Adipocyte (in vitro differentiated cells): ENCODE results near the gene DPM3.
"Not testable (repeated sequence)": the region's sequence is repeated elsewhere in the genome, so short reads cannot be mapped to it uniquely, and the experiment has no call there.

Experiments used
- DNase-seq: peaks from one replicate; pipeline ENCODE4 v3.0.0-alpha.2; 2015; ENCODE audit warnings: low read depth
- H3K27me3 ChIP-seq: replicated peaks from 2 replicates; pipeline ENCODE4 v1.7.0; 2013; ENCODE audit warnings: mild to moderate bottlenecking, low read length, moderate library complexity; ENCODE audit not compliant: control insufficient read depth, insufficient read depth
- H3K36me3 ChIP-seq: 2 replicates; pipeline ENCODE4 v1.7.0; 2013; ENCODE audit warnings: low read length, mild to moderate bottlenecking, moderate library complexity; ENCODE audit not compliant: control insufficient read depth, insufficient read depth, severe bottlenecking
- H3K4me1 ChIP-seq: 2 replicates; pipeline ENCODE4 v1.7.0; 2013; ENCODE audit warnings: mild to moderate bottlenecking, low read length, moderate library complexity; ENCODE audit not compliant: control insufficient read depth, insufficient read depth
- H3K4me3 ChIP-seq: 2 replicates; pipeline ENCODE4 v1.7.0; 2013; ENCODE audit warnings: mild to moderate bottlenecking, low read length, moderate library complexity
- H3K9ac ChIP-seq: 2 replicates; pipeline ENCODE4 v1.7.0; 2013; ENCODE audit warnings: mild to moderate bottlenecking, low read length, moderate library complexity
- H3K9me3 ChIP-seq: 2 replicates; pipeline ENCODE4 v1.7.0; 2013; ENCODE audit warnings: mild to moderate bottlenecking, low read length, moderate library complexity; ENCODE audit not compliant: control insufficient read depth

The DPM3 gene

DNA sequence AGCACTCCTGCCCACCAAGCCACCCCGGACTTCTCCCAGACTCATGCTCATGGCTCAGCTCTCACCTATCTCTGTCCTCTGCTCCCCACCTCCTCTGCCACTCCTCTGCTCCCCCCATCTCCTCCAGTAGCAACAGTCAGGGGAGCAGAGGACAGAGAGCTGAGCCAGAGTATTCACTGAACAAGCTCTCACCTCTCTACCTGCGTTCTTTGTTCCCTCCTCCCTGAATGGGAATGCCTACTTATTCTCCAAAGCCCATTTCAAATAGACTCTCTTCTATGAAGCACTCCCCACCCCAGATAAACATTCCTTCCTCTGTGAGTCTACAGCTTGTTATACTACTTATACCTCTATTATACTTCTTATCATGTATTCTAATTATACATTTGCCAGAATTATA is 19.1 kb downstream of the DPM3 start:
- no peak overlapping the region for H3K9ac ChIP-seq
- H3K9me3 ChIP-seq: no peaks in the 10 kb centered on the region
- DNase-seq: no peak
- peaks cover 63% of the 10 kb centered on the region for H3K27me3 ChIP-seq
- peaks cover 5% of the 10 kb centered on the region for H3K4me1 ChIP-seq
- no peak overlapping the region for H3K4me3 ChIP-seq
- H3K36me3 ChIP-seq: no peaks in the 10 kb centered on the region

DNA sequence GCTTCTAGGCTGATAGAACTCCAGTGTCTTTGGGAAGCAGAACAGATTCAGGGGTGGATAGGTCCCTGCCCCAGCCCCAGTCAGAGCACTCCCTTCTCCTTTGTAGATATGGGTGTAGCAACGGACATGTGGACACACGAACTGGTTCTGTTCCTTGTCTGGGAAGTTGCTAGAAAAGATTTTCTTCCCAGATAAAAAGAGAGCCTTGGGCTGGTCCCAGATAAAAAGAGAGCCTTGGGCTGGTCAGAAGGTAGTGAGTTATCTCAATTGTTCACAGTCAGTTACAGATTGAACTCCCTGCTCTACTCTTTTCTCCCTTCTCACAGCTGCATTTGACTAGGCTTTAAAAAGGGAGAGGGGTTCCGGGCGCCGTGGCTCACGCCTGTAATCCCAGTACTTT is 20.1 kb downstream of the DPM3 start:
- Histone ChIP-seq H3K4me1 (no peaks in the 10 kb centered on the region), H3K27me3 (peaks cover 58% of the 10 kb centered on the region), H3K9me3 (no peaks in the 10 kb centered on the region), H3K9ac (no peak overlapping the region), H3K4me3 (no peak overlapping the region), H3K36me3 (no peaks in the 10 kb centered on the region)
- DNase-seq: no peak

DNA sequence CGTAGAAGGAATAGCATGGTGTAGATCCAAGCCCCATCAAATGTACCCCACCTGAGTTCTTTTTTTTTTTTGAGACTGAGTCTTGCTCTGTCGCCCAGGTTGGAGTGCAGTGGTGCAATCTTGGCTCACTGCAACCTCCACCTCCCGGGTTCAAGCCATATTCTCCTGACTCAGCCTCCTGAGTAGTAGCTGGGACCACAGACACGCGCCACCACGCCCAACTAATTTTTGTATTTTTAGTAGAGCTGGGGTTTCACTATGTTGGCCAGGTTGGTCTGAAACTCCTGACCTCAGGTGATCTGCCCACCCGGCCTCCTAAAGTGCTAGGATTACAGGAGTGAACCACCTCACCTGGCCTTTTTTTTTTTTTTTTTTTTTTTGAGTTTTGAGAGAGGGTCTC is 22.2 kb downstream of the DPM3 start:
- not testable (repeated sequence) for H3K4me3 ChIP-seq, DNase-seq, H3K9me3 ChIP-seq, H3K9ac ChIP-seq, H3K36me3 ChIP-seq, H3K4me1 ChIP-seq
- H3K27me3 ChIP-seq: peaks cover 48% of the 10 kb centered on the region

DNA sequence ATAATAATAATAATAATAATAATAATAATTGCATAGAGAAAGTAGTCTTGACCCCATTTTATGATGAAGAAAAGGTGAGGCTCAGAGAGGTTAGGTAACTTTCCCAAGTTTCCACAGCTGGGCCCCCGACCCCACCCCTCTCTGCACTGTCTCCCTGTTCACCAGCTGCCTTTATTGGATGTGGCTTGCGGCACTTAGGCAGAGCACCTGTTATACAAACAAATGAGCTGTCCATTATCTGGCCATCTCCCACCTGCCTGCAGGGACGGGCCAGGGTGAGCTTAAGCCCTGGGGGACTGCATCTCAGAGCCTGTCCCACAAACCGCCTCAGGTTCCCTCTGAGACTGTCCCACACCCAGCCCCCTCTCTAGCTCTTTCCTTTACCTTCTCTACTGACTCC is 22.7 kb downstream of the DPM3 start:
- Histone ChIP-seq H3K4me1 (no peaks in the 10 kb centered on the region), H3K27me3 (peaks cover 48% of the 10 kb centered on the region), H3K9ac (no peak overlapping the region), H3K4me3 (no peak overlapping the region), H3K36me3 (no peaks in the 10 kb centered on the region), H3K9me3 (no peaks in the 10 kb centered on the region)
- no peak for DNase-seq

DNA sequence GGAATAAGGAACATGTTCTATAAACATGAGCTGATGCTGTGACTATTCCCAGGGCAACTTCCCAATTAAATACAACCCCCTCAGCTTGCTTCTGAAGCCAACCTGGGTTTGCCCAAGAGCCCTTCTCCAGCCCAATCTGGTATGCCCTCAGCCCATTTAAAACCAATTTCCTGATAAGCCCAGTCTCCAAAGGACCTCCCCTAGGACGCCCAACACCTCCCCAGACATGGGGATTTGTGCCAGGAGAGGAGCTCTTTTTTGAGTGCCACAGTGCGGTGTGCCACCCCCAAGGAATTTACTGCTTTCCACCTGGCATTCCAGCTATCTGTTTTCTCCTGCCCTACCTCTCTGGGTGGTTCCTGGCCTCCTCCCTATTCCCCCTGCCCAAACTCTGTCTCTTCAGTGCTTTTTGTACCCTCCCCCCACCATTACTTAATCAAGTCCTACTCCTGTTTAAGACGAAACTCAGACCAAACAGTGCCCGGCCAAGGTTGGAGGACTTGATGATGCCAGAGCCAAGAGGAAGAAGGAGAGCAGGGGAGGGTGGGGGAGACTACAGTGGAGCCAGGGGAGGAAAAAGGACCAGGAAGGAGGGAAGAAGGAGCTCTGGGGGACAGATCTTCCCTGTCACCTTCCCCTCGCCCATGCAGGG is 24.1 kb downstream of the DPM3 start:
- no peaks in the 10 kb centered on the region for H3K9me3 ChIP-seq
- no peak for DNase-seq
- peaks cover 44% of the 10 kb centered on the region for H3K27me3 ChIP-seq
- H3K4me1 ChIP-seq: no peaks in the 10 kb centered on the region
- no peak overlapping the region for H3K4me3 ChIP-seq
- no peak overlapping the region for H3K9ac ChIP-seq
- no peaks in the 10 kb centered on the region for H3K36me3 ChIP-seq

DNA sequence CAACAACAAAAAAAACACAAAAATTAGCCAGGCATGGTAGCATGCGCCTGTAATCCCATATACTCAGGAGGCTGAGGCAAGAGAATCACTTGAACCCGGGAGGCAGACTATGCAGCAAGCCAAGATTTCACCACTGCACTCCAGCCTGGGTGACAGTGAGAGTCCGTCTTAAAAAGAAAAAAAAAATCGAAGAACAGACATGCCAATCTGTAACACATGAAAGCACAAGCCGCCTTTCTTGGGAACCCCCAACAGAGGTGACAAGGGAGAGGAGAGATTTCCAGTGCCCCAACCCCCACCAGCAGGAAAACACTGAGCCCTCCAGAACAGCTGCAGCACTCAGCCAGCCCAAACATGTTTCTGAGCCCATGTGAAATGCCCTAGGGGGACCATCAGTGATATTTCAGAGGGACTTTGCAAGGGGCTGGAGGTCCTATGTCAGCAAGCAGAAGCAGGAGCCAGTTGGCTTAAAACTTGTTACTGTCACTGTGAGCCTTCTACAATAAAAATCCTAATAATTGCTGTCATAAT is 26.8 kb downstream of the DPM3 start:
- Histone ChIP-seq H3K36me3 (no peaks in the 10 kb centered on the region), H3K9ac (no peak overlapping the region), H3K4me1 (no peaks in the 10 kb centered on the region), H3K9me3 (no peaks in the 10 kb centered on the region), H3K4me3 (no peak overlapping the region), H3K27me3 (peaks cover 21% of the 10 kb centered on the region)
- DNase-seq: no peak

DNA sequence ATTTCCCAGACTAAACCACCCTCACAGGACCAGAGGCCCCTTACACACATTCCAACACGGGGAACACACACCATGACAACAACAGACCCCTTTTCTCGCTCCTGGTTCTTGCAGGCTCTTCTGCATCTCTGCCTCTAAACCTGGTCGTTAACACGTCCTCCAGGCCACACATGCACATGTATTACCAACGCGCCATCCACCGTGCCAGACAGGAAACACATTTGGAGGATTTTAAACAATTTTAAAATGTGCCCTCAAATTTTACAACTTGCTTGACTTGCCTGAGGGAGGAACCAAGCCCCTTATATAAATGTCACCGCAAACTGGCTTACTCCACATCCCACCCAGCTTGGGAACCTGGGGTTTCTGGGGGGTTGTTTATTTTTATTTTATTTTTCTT is 29.5 kb downstream of the DPM3 start:
- H3K27me3 ChIP-seq: peaks cover 16% of the 10 kb centered on the region
- no peaks in the 10 kb centered on the region for H3K36me3 ChIP-seq
- no peak for DNase-seq
- no peaks in the 10 kb centered on the region for H3K9me3 ChIP-seq
- peaks cover 13% of the 10 kb centered on the region for H3K4me1 ChIP-seq
- no peak overlapping the region for H3K4me3 ChIP-seq
- no peak overlapping the region for H3K9ac ChIP-seq

DNA sequence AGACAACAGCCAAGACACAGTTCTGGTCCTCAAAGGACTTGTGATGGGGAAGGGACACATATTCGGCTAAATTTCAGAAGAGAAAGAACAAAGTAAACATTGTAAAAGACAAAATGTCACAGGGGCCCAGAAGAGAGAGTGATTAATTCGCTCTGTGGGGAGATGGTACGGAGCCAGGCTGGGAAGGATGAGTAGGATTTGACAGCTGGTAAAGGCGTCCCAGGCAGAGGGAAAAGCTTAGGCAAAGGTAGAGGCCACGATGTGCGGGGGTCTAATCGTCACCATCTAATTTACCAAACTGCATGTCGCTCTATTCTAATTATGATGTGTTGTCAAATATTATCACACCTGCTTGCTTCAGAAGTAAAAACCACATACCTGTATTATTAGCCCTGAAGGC is 29.9 kb downstream of the DPM3 start:
- Histone ChIP-seq H3K9me3 (no peaks in the 10 kb centered on the region), H3K36me3 (no peaks in the 10 kb centered on the region), H3K4me1 (peaks cover 18% of the 10 kb centered on the region), H3K27me3 (peaks cover 16% of the 10 kb centered on the region), H3K9ac (no peak overlapping the region), H3K4me3 (no peak overlapping the region)
- no peak for DNase-seq

DNA sequence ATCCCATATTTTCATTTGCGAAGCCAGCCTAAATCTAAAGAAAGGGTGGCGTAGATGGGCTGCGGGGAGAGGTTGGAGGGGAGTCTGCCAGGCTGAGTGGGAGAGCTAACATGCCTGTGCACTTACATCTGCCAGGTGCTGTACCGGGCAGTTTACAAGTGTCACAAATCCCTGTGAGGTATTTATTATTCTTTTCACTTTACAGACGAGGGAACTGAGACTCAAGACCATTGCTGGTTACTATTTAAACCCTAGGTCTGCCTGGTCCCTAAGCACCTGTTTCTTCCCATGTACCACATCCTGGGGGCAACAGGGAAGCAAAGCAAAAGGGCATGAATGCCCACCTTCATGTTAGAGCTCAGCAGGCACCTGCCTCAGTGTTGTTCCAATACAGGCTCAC is 32.0 kb downstream of the DPM3 start:
- H3K9me3 ChIP-seq: no peaks in the 10 kb centered on the region
- no peaks in the 10 kb centered on the region for H3K36me3 ChIP-seq

DNA sequence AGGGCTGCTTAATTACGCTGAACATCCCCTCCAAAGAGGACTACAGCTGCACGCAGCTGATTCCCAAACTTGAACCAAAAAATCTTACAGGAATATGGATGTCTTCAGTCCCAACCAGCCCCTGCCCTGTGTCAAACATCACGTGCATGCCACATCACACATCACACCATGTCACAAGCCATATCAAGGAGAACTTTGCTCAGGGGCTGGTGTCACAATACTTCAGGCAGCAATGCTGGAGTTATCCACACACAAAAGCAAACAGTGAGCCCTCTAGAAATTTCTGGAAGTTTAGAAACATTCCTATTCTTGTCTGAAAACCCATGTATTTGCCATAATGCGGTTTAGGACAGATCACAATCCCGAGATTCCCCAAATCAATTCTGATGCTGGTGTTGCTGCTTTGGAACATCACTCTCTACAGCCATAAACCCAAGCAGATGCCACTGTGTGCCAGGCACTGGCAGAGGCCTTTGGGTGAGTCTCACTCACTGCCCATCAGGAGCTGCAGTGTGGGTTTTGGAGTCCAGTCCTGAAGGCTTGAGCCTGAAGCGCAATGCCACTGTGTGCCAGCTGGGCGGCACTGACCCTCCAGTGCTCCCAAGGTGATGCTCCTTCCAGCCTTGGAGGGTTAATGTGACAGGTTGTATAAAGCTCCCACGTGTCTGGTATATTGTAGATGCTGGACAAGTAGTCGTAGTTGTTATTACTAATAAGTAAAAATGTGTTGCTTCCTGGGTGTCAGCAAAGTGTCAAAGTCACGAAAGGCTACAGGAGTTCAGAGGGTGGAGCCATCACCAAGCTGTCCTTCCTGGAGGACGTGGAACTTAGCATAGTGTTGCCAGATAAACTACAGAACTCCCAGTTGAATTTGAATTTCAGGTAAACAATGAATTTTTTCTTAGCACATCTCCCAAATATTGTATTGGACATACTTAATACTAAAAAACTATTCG is 32.7 kb downstream of the DPM3 start:
- H3K4me1 ChIP-seq: peaks cover 31% of the 10 kb centered on the region
- H3K9ac ChIP-seq: no peak overlapping the region
- H3K36me3 ChIP-seq: no peaks in the 10 kb centered on the region
- peaks cover 14% of the 10 kb centered on the region for H3K27me3 ChIP-seq
- no peaks in the 10 kb centered on the region for H3K9me3 ChIP-seq
- no peak overlapping the region for H3K4me3 ChIP-seq
- DNase-seq: no peak

More for the DNA sequence above, 32.0 kb downstream of the DPM3 start:
- peaks cover 30% of the 10 kb centered on the region for H3K4me1 ChIP-seq
- H3K9ac ChIP-seq: no peak overlapping the region
- H3K4me3 ChIP-seq: no peak overlapping the region
- no peak for DNase-seq
- H3K27me3 ChIP-seq: peaks cover 14% of the 10 kb centered on the region

DNA sequence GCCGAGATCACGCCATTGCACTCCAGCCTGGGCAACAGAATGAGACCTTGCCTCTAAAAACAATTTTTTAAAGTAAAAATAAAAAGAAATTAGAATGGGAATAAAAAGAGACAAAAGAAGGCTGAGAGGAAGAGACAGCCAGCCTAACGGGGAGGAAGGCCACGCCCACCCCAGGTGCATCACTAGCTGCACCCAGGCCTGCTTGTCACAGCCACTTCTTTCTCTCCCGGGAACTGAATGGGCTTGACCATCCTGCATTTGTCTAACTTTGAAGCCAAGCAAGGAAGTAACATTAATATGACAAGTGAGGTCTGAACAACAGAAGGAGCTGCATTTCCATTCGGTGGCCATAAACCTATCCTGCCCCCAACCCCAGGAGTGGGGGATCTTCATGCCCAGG is 33.5 kb downstream of the DPM3 start:
- peaks cover 14% of the 10 kb centered on the region for H3K27me3 ChIP-seq

More for the DNA sequence above, 33.5 kb downstream of the DPM3 start:
- no peak for DNase-seq
- no peaks in the 10 kb centered on the region for H3K9me3 ChIP-seq
- H3K36me3 ChIP-seq: no peaks in the 10 kb centered on the region
- H3K9ac ChIP-seq: no peak overlapping the region
- H3K4me3 ChIP-seq: no peak overlapping the region
- H3K4me1 ChIP-seq: peaks cover 36% of the 10 kb centered on the region
